K562 (cell line): Measurements from ENCODE around the gene TMEM132D.

Experiments
- BMI1 ChIP-seq: fragments of 150-350 bp; IDR thresholded peaks from 2 replicates; pipeline ENCODE4 v1.6.1; 2014; ENCODE audit warnings: low read length
- FOXP1 ChIP-seq: sonication (generic); formaldehyde crosslinking; IDR thresholded peaks from 2 replicates; pipeline ENCODE4 v1.8.0; 2022; ENCODE audit warnings: mild to moderate bottlenecking, missing genetic modification reagents
- LEF1 ChIP-seq: fragments of 450-650 bp; IDR thresholded peaks from 2 replicates; pipeline ENCODE4 v1.6.1; 2016; ENCODE audit warnings: mild to moderate bottlenecking
- MYC ChIP-seq, 2 experiments: fragments of 250-450 bp in 1 of 2; sonication (Bioruptor Pico) in 1 of 2; IDR thresholded peaks; 2 replicates each; pipeline versions ENCODE4 v1.5.1 to v1.6.1; 2012 to 2021; ENCODE audit warnings: low read depth in 2 of 2, borderline replicate concordance in 1 of 2, improper control_type of control experiment in 1 of 2, low read length in 1 of 2, mild to moderate bottlenecking in 1 of 2, moderate library complexity in 1 of 2
- POLR2A ChIP-seq: fragments of 450-650 bp; conservative IDR thresholded peaks from 2 replicates; pipeline ENCODE4 v1.6.1; 2016
- TOE1 ChIP-seq, 2 experiments: fragments of 450-650 bp in 1 of 2; sonication (generic) in 1 of 2; formaldehyde crosslinking in 1 of 2; IDR thresholded peaks; 2 replicates each; pipeline versions ENCODE4 v1.7.1 to v1.8.0; 2016 to 2022; ENCODE audit warnings: borderline replicate concordance in 2 of 2, mild to moderate bottlenecking in 2 of 2, antibody characterized with exemption in 1 of 2, inconsistent platforms in 1 of 2, low read depth in 1 of 2, missing genetic modification reagents in 1 of 2, moderate library complexity in 1 of 2
- ZNF12 ChIP-seq: sonication (generic); formaldehyde crosslinking; IDR thresholded peaks from 2 replicates; pipeline ENCODE4 v1.4.0; 2020; ENCODE audit warnings: mild to moderate bottlenecking, missing genetic modification reagents
- ZNF224 ChIP-seq: sonication (generic); formaldehyde crosslinking; IDR thresholded peaks from 2 replicates; pipeline ENCODE4 v1.8.0; 2022; ENCODE audit warnings: mild to moderate bottlenecking, missing genetic modification reagents
- ZNF766 ChIP-seq: fragments of 200-800 bp; sonication (Bioruptor generic); conservative IDR thresholded peaks from 2 replicates; pipeline ENCODE4 v1.6.1; 2016; ENCODE audit warnings: missing genetic modification characterization, missing compliant biosample characterization
- TF ChIP-seq, protein P1 (sequence below): sonication (generic); formaldehyde crosslinking; IDR thresholded peaks from 2 replicates; pipeline ENCODE4 v1.8.0; 2022; ENCODE audit warnings: mild to moderate bottlenecking, missing genetic modification reagents
- TF ChIP-seq, protein P2 (sequence below): fragments of 450-650 bp; formaldehyde crosslinking; IDR thresholded peaks from 2 replicates; pipeline ENCODE4 v1.4.0; 2020; ENCODE audit warnings: mild to moderate bottlenecking, mixed read lengths
- TF ChIP-seq, protein P3 (sequence below), 2 experiments: IDR thresholded peaks in 1 of 2; conservative IDR thresholded peaks in 1 of 2; 2 replicates each; pipeline ENCODE4 v1.6.1; 2016; ENCODE audit warnings: low read depth in 2 of 2, mild to moderate bottlenecking in 1 of 2, missing compliant biosample characterization in 1 of 2, missing genetic modification characterization in 1 of 2, moderate library complexity in 1 of 2

DNA sequence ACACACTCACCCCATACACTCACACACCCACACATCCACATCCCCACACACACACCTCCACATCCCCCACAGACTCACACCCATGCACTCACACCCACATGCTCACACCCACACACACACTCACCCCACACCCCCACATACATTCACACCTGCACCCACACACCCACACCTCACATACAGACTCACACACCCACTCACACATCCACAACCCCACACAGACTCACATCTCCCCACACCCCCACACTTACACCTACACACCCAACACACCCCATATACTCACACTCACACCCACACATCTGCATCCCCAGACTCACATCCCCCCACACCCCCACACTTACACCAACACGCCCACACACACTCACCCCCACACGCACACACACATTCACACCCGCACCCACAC is 878.8 kb downstream of the TMEM132D start:
- TF ChIP-seq FOXP1 (CRISPR knock-in tag) = no peak
- no peak for TF ChIP-seq ZNF766 (CRISPR knock-in tag)
- TF ChIP-seq ZNF224 (CRISPR knock-in tag) = no peak
- no peak for TF ChIP-seq POLR2A
- TF ChIP-seq MYC (IDR thresholded peaks at IDR 0.05; ENCODE audit: low read depth, low read length) = no peak
- TF ChIP-seq MYC (CRISPR knock-in tag; IDR thresholded peaks at IDR 0.05; ENCODE audit: borderline replicate concordance, low read depth) = no peak
- TF ChIP-seq TOE1 (IDR thresholded peaks at IDR 0.05; ENCODE audit: borderline replicate concordance) = no peak
- TF ChIP-seq TOE1 (CRISPR knock-in tag; IDR thresholded peaks at IDR 0.05; ENCODE audit: borderline replicate concordance, low read depth) = no peak
- no peak for TF ChIP-seq ZNF12 (CRISPR knock-in tag)
- TF ChIP-seq BMI1 = no peak
- TF ChIP-seq, protein P1, sequence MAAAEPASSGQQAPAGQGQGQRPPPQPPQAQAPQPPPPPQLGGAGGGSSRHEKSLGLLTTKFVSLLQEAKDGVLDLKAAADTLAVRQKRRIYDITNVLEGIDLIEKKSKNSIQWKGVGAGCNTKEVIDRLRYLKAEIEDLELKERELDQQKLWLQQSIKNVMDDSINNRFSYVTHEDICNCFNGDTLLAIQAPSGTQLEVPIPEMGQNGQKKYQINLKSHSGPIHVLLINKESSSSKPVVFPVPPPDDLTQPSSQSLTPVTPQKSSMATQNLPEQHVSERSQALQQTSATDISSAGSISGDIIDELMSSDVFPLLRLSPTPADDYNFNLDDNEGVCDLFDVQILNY = no peak
- TF ChIP-seq, protein P2, sequence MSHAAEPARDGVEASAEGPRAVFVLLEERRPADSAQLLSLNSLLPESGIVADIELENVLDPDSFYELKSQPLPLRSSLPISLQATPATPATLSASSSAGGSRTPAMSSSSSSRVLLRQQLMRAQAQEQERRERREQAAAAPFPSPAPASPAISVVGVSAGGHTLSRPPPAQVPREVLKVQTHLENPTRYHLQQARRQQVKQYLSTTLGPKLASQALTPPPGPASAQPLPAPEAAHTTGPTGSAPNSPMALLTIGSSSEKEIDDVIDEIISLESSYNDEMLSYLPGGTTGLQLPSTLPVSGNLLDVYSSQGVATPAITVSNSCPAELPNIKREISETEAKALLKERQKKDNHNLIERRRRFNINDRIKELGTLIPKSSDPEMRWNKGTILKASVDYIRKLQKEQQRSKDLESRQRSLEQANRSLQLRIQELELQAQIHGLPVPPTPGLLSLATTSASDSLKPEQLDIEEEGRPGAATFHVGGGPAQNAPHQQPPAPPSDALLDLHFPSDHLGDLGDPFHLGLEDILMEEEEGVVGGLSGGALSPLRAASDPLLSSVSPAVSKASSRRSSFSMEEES (CRISPR knock-in tag) = no peak
- TF ChIP-seq, protein P3, sequence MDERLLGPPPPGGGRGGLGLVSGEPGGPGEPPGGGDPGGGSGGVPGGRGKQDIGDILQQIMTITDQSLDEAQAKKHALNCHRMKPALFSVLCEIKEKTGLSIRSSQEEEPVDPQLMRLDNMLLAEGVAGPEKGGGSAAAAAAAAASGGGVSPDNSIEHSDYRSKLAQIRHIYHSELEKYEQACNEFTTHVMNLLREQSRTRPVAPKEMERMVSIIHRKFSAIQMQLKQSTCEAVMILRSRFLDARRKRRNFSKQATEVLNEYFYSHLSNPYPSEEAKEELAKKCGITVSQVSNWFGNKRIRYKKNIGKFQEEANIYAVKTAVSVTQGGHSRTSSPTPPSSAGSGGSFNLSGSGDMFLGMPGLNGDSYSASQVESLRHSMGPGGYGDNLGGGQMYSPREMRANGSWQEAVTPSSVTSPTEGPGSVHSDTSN (CRISPR knock-in tag; IDR thresholded peaks at IDR 0.05; ENCODE audit: low read depth) = no peak
- TF ChIP-seq, protein P3 (tag; conservative IDR thresholded peaks at IDR 0.05; ENCODE audit: low read depth) = no peak
- TF ChIP-seq LEF1 = no peak
